NCI-H146 treated with DMSO at 0.1 percent for 48 hours (cell line): ENCODE data around the gene DBH.

ENCODE experiments used
- DNase-seq: peaks from one replicate; lab custom pipeline; 2025; ENCODE audit not compliant: unreplicated experiment; lab: John Stamatoyannopoulos, UW

DBH gene

DNA sequence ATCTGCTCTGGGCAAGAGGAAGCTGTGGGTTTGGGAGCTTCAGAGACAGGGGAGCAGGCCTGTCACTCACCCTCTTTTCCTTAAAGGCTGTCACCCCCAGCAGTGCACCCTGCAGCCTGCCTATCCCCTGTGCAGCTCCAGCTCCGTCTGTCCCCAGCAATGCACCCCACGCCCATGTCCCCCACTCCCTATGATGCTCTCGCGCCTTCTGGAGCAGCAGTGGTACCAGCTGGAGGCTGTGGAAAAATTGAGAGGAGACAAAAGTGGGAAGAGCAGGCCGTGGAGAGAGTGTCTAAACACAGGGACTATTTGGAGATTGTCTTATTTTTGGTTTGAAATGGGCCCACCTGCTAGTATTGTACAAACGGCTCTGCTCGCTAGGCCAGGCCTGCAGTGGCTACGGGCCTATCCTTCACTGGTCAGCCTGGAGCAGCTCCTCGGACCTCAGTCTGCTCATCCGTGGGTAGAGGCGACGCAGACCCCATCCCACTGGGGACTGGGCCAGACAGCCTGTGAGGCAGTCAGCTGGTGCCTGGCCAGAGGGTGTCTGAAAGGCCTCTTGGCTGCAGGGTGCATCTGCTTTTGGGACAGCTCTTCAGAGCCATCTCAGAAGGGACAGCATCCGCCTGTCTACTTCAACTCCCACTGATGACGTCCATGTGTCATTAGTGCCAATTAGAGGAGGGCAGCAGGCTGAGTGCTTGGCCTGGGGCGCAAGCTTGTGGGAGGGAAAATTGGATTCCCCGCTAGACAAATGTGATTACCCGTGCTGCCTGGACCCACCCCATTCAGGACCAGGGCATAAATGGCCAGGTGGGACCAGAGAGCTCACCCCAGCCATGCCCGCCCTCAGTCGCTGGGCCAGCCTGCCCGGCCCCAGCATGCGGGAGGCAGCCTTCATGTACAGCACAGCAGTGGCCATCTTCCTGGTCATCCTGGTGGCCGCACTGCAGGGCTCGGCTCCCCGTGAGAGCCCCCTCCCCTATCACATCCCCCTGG is at the start of gene DBH:
TSS of gene DBH (plus strand) at position 831 of the 999 bp plus-strand sequence. CDS start at position 840, 9 bp downstream.
- no peak for DNase-seq

DNA sequence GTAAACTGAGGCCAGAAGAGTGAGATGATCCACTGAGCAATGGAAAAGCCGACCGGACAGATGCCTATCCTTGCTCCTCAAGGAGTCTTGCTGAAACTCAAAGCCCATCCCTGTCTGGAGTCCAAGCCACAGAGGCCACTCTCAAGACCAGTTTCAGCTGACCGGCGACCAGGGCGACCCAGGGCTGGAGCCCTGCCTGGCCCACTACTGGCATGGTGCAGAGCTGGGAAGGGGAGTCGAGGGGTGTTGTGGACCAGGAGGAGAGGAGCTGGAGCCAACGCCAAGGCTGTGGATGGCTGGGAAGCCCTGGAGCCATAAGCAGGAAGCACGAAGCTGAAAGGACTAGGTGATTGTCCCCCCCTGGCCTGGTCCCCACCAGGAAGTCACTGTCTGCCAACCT is 49.1 kb upstream of the DBH start:
- DNase-seq: no peak

DNA sequence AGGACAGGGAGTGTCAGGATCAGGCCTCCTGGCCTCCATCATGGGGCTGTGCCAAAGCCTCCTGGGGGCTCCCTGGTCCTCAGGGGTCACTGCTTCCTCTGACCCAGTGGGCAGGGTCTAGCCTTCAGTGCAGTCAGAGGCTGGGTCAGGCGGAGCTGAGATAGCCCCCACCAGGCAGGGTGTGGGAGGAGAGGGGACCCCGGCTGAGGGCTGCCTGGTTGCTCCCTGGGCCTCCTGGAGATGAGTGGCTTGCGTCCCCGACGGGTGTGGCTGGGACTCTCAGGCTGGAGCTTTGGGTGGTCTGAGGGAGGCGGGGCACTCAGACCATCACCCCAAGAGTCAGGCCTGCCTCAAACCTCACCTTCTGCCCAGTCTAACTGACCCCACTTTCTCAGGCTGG is 48.7 kb upstream of the DBH start:
- no peak for DNase-seq

DNA sequence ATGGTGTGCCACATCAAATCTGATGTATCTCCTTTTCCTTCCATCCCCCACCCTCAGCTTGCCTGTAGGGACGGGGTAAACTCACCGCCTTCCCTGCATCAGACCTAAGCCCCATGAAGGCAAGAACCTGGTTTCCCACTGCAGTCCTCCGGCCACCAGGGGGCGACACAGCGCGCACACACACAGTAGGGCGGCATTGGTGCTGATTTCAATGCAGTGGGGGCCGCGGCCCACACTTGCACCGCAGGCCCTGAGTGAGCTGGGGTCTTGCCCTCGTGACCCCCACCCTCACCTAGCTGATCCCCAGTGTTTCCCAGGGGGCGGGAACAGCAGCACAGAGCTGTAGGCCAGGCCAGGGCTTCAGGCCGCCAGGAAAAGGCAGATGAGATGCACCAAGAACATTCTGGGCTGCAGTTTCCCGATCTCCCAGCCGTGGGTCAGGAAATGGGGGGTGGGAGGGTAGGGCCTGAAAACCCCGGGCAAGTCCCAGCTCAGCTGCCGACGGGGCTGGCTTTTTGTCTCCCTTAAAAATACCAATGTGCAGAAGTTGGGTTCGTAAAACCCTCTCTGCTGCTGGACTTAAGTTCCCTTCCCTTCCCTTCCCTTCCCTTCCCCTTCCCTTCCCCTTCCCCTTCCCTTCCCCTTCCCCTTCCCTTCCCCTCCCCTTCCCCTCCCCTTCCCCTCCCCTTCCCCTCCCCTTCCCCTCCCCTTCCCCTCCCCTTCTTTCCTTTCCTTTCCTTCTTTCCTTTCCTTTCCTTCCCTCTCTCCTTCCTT is 46.5 kb upstream of the DBH start:
- no peak for DNase-seq

DNA sequence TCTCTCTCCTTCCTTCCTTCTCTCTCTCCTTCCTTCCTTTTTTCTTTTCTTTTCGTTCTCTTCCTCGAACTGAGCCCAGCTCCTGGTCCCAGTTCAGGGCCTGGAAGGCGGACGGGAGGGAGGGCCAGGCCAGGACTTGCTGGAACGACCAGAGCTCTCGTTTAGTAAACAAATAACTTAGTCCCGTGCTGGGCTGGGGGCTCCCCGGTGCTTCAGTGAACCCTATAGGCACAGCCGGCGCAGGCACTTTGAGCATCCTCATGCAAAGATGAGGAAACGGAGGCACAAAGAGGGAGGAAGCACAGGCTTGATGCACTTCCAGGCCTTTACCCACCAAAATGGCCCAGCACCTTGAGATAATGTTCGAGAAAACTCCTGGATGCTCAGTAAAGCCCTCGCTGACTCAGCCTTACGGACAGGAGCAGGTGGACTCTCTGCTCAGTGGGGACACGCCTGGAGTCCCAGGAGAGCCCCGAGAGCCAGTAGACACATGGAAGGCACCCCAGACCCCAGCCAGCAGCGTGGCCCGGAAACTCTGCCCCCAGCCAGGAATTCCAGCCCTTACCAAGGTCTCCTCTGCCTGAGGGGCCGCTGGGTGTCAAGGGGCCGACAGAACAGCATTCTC is 45.8 kb upstream of the DBH start:
- no peak for DNase-seq

DNA sequence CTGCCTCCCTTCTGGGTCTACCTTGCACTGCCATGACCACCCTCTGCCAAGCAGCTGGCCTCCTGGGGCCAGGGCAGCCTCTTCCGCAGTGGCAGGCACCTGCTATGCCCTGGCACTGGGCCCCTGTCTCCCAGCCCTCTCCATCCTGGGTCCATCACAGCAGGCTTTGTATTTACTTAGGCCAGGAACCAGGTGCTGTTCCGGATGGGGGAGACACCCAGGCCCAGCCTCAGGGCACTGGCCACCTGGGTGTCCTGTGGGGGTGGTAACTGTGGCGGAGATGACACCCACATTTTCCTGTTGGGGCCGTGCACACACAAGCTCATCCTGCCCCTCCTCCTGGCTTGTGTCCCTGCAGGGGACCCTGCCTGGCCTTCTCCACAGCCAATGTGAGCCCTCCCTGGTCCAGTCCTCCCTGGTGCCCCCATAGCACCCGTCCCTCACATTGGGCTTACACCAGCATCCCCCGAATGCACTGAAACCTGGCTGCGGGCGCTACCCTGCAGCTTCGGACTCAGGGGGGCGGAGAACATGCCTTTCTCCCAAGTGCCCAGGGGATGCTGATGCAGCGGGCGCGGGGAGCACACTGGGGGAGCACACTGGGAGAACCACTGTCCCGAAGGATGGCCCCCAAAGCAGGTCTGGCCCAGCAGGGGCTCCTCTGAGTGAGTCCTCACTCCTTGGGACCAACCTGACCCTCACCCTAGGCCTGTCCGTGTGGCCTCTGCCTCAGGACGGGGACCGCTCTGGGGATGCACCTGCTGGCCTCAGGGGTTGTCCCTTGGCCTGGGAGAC is 44.9 kb upstream of the DBH start:
- DNase-seq: no peak

DNA sequence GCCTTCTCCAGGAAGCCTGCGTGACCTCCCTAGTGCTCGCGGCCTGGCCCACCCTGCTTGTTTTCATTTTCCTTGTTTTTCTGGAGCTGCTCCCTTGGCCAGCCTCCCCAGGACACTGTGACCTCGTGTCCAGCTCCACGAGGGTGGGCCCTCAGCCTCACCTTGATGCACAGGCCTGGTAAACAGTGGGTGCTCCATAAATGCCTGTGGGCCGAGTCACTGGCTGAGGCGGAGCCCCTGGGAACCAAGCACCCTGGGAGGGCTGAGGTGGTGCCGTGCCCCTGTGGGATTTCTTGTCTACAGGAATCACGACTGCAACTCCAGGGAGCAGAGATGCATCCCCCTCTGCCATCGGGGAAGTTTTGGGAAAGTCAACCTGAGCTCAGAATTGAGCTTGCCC is 44.2 kb upstream of the DBH start:
- no peak for DNase-seq

DNA sequence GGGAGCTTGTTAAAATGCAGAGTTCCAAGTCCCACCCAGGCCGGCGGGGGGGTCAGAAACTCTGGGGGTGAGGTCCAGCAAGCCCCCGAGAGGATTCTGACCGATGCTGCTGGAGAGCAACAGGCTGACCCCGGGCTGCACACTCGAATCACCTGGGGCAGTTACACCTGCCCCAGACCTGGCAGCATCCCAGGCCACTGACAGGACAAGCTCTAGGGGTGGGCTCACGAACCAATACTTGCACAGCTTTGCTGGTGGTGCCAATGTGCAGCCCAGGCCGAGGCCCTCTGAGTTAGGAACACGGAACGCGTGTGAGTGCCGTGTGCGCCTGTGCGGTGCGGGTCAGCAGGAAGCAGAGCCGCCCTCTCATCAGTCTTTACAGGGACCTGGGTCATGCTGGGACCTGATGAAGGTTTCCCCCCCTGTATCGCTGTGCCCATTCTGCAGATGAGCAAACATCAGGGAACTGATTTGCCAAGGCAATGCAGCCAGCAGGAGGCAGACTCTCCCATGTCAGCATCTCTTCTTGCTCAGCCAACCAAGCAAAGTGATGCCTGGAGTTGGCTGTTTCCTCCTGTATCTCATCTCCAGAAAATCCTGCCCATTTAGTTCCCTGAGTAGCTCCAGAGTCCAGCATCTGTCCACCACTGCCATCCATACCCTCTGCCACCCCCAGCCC is 43.3 kb upstream of the DBH start:
- no peak for DNase-seq

DNA sequence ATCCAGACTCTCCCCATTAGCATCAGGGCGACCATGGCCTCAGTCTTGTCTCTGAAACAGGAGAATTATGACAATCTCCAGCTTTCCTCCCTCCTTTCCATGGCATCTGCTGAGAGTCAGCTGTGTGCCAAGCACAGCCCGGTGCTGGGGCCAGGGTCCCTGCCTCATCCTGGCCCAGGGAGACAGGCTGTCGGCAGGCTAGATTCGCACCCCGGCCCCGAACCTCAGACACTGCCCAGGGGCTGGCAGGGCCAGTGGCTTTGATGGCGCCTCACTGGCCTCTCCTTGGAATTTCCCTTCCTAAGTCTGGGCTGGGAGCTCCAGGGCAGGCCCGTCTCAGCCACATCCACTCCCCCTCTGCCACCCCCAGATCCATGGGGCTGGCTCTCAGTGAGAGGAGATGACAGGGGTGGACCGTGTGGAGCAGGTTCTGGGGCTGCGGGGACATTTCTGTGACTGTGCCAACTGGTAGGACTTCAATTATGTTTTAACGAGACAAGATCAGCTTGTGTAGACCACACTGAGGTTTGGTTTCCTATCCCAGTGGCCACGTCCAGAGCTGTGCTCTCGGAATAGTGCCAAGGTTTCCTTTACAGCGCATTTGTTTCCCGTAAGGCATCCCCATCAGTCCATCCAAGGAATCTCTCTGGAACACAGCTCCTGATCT is 42.4 kb upstream of the DBH start:
- DNase-seq: no peak

DNA sequence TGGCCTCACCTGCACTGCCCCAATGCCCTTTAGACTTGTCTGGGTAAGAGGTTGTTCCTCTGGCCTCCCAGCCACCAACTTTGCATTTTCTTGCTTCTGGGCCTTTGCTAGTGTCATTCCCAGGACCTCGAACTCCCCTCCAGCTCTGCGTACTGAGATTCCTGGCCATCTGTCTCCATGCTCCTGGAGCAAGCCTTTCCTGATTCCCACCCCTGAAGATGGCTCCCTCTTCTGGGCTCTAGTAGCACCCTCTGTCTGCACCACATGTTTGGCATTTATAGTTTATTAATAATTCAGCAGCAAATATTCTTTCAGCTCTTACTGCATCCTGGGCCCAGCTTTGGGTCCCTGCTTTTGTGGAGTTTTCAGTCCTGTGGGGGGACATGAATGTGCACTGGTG is 41.9 kb upstream of the DBH start:
- no peak for DNase-seq

DNA sequence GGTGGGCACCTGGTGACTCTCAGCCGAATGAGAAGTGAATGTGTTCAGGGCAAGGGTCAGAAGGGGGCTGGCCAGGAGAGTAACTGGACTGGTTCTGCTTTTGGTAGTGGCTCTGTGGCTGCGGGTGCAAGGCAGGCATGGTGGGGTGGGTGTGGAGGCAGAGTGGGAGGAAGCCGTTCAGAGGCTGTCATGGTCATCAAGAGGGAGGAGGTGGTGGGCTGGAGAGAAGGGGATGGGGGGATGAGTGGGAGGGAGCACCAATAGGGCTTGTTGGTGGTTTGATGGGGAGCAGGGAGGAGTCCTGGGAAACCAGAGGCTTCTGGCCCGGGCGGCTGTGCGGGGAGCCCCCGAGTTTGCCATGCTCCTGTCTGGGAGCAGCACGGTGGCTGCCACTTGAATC is 40.3 kb upstream of the DBH start:
- no peak for DNase-seq

DNA sequence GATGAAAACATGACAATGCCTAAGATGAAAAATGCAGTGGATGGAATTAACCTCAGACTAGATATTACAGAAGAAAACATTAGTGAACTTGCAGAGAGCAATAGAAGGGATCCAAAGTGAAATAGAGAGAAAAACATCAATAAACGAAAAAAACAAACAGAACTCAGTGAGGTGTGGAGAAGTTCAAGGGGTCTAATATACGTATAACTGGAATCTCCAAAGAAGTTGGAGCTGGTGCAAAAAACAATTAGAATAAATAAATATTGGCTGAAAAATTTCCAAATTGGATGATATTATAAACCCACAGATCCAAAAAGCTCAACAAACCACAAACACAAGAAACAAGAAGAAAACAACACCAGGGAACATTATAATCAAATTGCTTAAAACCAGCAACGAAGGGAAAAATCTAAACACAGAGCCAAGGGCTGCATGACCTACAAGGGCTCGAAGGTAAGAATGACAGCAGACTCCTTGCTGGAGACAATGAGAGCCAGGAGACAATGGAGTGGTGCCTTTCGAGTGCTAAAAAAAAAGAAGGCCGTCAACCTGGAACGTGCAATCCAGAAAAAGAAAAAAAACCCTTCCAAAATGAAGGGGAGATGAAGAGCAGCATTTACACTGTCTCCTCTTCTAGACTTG is 38.7 kb upstream of the DBH start:
- DNase-seq: no peak

DNA sequence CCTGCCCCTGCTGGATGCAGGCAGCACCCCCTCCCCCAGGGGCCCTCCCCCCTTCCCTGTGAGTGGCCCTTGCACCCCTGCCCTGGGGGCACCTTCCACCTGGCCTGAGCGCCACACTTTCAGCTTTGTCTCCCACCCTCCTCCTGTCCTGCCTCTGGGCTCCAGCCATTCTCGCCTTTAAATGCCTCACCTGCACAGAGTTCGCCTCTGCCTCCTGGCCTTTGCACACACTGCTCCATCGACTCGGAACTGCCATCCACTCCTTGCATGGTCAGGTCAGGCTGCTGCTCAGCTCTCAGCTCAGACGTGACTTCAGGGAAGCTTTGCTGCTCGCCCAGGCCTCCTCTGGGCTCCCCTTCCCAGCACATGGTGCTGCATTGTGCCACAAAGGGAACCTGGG is 37.2 kb upstream of the DBH start:
- DNase-seq: no peak

DNA sequence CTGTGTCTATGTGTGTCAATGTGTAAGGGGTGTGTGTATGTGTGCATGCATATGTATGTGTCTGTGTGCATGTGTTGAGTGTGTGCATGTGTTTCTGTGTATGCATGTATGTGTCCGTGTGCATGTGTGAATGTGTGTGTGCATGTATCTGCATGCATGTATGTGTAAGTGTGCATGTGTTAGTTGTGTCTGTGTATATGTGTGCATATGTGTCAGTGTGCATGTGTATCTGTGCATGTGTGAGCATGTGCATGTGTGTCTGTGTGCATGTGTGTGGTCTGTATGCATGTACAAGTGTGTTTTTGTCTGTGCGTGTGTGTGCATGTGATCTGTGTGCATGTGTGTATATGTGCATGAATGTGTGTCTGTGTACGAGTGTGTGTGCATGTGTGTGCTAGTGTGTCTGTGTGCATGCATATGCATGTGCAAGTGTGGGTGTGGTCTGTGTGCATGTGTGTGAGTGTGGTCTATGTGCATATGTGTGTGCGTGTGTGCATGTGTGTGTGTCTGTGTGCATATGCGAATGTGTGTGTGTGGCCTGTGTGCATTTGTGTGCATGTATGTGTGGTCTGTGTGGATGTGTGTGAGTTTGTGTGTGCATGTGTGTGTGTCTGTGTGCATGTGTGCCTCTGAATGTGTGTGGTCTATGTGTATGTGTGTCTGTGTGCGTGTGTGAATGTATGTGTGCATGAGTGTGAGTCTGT is 36.5 kb upstream of the DBH start:
- no peak for DNase-seq

DNA sequence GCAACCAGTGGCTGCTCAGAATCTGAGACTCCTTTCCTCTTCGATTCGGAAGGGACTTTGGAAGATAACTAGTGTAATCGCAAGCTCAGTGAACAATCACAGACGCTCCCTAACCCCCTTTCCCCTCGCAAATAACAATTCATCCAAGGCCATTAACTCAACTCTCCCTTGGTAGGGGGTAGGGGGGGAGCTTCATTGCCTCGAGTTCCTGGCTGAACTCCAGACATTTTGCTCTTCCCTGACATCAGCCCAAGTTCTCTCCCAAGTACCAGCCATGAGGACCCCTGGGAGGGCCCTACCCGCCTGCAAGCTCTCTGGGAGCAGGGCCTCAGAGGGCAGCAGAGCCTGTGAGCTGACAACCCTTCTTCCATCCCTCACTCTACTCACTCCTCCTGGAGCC is 35.4 kb upstream of the DBH start:
- no peak for DNase-seq

DNA sequence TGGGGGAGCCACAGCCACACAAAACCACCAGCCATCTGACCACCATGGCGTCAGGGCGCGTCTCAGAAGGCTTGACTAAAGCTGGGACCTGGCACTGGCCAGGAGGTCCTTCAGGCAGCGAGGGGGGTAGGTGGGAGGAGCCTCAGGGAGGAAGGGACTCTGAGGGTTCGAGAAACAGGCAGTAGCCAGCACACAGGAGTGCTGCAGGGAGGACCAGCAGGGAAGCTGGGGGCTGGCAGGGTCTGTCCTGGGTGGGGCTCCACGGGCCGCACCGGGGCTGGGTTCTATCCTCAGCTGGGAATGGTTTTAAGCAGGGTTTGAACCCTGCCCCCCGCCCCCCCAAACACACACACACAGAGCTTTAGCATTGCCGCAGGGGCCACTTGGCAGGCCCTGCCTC is 34.4 kb upstream of the DBH start:
- DNase-seq: no peak

DNA sequence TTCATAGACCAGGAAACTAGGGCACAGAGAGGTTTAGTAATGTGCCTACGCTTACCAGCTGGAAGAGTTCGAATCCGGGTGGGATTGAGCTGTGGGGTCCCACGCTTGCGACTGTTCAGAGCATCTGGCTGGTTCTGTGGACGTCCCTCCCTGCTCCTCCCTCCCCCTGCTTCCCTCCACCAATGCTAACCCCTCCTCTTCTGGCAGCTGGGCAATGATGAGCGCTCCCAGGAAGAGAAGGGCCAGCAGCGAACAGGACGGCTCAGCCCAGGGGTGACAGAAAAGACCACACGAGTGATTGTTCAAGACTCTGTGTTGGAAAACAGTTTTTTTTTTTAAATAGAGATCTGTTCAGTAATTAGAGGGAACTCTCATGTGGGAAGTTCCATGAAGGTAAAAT is 33.9 kb upstream of the DBH start:
- DNase-seq: no peak

DNA sequence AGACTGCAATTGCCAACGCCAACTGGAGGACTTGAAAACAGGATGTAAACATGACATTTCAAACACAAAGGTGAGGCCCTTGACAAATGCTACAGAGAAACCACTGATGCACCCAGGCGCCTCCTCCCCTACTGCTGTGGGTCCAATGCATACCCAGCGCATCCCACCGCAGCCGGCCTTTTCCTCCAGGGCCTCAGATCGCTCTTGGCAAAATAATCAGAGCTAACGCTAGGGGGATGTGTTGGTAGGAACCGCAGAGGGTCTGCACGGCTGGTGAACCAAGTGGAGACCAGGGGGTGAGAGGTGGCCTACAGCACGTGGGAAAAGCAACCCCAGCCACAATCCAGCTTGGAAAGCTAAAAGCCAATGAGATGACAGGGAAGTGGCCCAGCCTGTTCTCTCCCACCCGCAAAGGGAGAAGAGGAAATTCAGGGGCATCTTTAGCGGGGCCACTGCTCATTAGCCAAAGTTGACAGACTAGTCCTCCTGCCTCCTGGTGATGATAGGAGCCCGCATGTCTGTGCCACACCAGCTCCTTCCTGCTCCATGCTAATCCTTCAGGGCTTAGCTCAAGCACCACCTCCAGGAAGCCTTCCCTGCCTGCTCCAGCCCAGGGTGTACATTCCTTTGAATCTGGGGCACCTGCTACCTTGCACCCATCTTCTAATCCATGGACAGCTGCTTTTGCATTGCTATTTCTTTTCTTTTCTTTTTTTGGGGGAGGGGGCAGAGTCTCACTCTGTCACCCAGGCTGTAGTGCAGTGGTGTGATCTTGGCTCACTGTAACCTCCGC is 32.8 kb upstream of the DBH start:
- DNase-seq: no peak
